ENCODE measurements around the gene SIDT2. TPM values are rescaled to one million over a fixed set of nuclear protein-coding genes. Genes with fewer than 3 reads are reported as not detected.

Gene SIDT2
- total RNA-seq, 1 experiment from 2014 or later, result 47.6 TPM

GRCh38 chr11:117200813-117201657, 22.5 kb downstream of the SIDT2 start:
- intact Hi-C loops (cut with micrococcal nuclease; ENCODE audit: unreplicated experiment) (no loop called here), in situ Hi-C loops (cut with HindIII; ENCODE audit: low pct_unique_long_range_greater_than_20kb, low sequenced_read_pairs) (no loop called here)
- no peaks in the 10 kb centered on the region for H3K9me3 ChIP-seq (ENCODE audit: control insufficient read depth, insufficient read depth, low read depth, low read length)
- no peaks in the 10 kb centered on the region for H3K27me3 ChIP-seq (ENCODE audit: control insufficient read depth, insufficient read depth, low read length)
- no peak overlapping the region for H3K27ac ChIP-seq (ENCODE audit: low read length)
- DNase-seq (ENCODE audit: low read depth, low spot score), result no peak
- H3K36me3 ChIP-seq (ENCODE audit: control insufficient read depth, insufficient read depth, low read length), result no peaks in the 10 kb centered on the region
- H3K4me3 ChIP-seq (ENCODE audit: low read depth in 2 of 2, low read length in 2 of 2), result no peak overlapping the region; a peak in 1 of 4 replicates
- BruUV-seq (replicated peaks), result no TSS peak
- H3K4me1 ChIP-seq (ENCODE audit: control insufficient read depth, insufficient read depth, low read length), result peaks cover 6% of the 10 kb centered on the region
- CTCF ChIA-PET, result no interaction called here
- TF ChIP-seq CTCF (IDR thresholded peaks at IDR 0.05), result no peak
- no peak for TF ChIP-seq SIN3A (IDR thresholded peaks at IDR 0.05; ENCODE audit: borderline replicate concordance, insufficient read depth, low read depth, low read length)
- TF ChIP-seq POLR2AphosphoS5 (IDR thresholded peaks at IDR 0.05; ENCODE audit: low read depth, low read length), result no peak
- TF ChIP-seq REST (IDR thresholded peaks at IDR 0.05; ENCODE audit: insufficient read depth in 1 of 2, low read depth in 2 of 2, low read length in 1 of 2), result no peak
- no peak for TF ChIP-seq TCF7L2 (IDR thresholded peaks at IDR 0.05; ENCODE audit: low read depth, low read length)
- POLR2A ChIA-PET, result interaction anchor here (0.7 kb wide), 1 partner anchor 10 kb away, joined by 10 read pairs; no protein-coding TSS in a partner anchor
- no peak for ATAC-seq

- POLR2A ChIA-PET, result no interaction called here
Measured at GRCh38 chr11:117201658-117202305, 23.2 kb downstream of the SIDT2 start.

More at GRCh38 chr11:117201658-117202305, 23.2 kb downstream of the SIDT2 start:
- in situ Hi-C loops (cut with HindIII; ENCODE audit: low pct_unique_long_range_greater_than_20kb, low sequenced_read_pairs), result no loop called here
- no peak for ATAC-seq
- Histone ChIP-seq H3K9me3 (ENCODE audit: control insufficient read depth, insufficient read depth, low read depth, low read length) (no peaks in the 10 kb centered on the region), H3K27ac (ENCODE audit: low read length) (no peak overlapping the region), H3K4me3 (ENCODE audit: low read depth in 2 of 2, low read length in 2 of 2) (no peak overlapping the region), H3K4me1 (ENCODE audit: control insufficient read depth, insufficient read depth, low read length) (peaks cover 6% of the 10 kb centered on the region), H3K36me3 (ENCODE audit: control insufficient read depth, insufficient read depth, low read length) (no peaks in the 10 kb centered on the region), H3K27me3 (ENCODE audit: control insufficient read depth, insufficient read depth, low read length) (no peaks in the 10 kb centered on the region)
- no peak for TF ChIP-seq CTCF (IDR thresholded peaks at IDR 0.05)
- no peak for TF ChIP-seq TCF7L2 (IDR thresholded peaks at IDR 0.05; ENCODE audit: low read depth, low read length)
- TF ChIP-seq REST (IDR thresholded peaks at IDR 0.05; ENCODE audit: insufficient read depth in 1 of 2, low read depth in 2 of 2, low read length in 1 of 2), result no peak
- TF ChIP-seq POLR2AphosphoS5 (IDR thresholded peaks at IDR 0.05; ENCODE audit: low read depth, low read length), result no peak
- no peak for TF ChIP-seq SIN3A (IDR thresholded peaks at IDR 0.05; ENCODE audit: borderline replicate concordance, insufficient read depth, low read depth, low read length)
- no TSS peak for BruUV-seq (replicated peaks)
- no peak for DNase-seq (ENCODE audit: low read depth, low spot score)
- intact Hi-C loops (cut with micrococcal nuclease; ENCODE audit: unreplicated experiment), result no loop called here
- CTCF ChIA-PET, result no interaction called here

Measured in Panc1 (cell line).